HL-60 (cell line): Measurements from ENCODE around the gene UPP1.
A peak's percentile ranks its signal among the peaks of the same experiment; 100 is the strongest.

ENCODE experiments used
- DNase-seq, 2 experiments: peaks; one replicate each; pipeline ENCODE4 v3.0.0-alpha.2; 2010 to 2020; ENCODE audit warnings: low read depth in 1 of 2, low spot score in 1 of 2
- H3K27ac ChIP-seq: fragments of 250-450 bp; sonication (Bioruptor Pico); replicated peaks from 2 replicates; pipeline ENCODE4 v1.5.1; 2020; ENCODE audit warnings: mild to moderate bottlenecking, moderate library complexity
- H3K27me3 ChIP-seq: fragments of 250-450 bp; sonication (Bioruptor Pico); 2 replicates; pipeline ENCODE4 v1.5.1; 2021; ENCODE audit warnings: mild to moderate bottlenecking, moderate library complexity; ENCODE audit not compliant: insufficient read depth, poor library complexity, severe bottlenecking
- H3K4me3 ChIP-seq: replicated peaks from 2 replicates; pipeline ENCODE4 v1.5.1; 2011; ENCODE audit warnings: mild to moderate bottlenecking, control low read depth, low read length; ENCODE audit not compliant: insufficient read depth
- CTCF ChIP-seq: IDR thresholded peaks from one replicate; pipeline ENCODE4 v1.5.1; 2011; ENCODE audit warnings: low read length, control low read depth, inconsistent platforms; ENCODE audit not compliant: insufficient read depth
- GABPA ChIP-seq: IDR thresholded peaks from 2 replicates; pipeline ENCODE4 v1.6.1; 2012; ENCODE audit warnings: low read depth
- POLR2AphosphoS5 ChIP-seq: IDR thresholded peaks from 2 replicates; pipeline ENCODE4 v1.6.1; 2012; ENCODE audit warnings: low read depth
- REST ChIP-seq: IDR thresholded peaks from 2 replicates; pipeline ENCODE4 v1.6.1; 2012; ENCODE audit warnings: low read depth; ENCODE audit not compliant: insufficient replicate concordance
- SPI1 ChIP-seq: IDR thresholded peaks from 2 replicates; pipeline ENCODE4 v1.6.1; 2012; ENCODE audit warnings: low read depth, mild to moderate bottlenecking, borderline replicate concordance

UPP1 gene

GRCh38 chr7:48108959-48109847 is 20.1 kb downstream of the UPP1 start:
- H3K27ac ChIP-seq: no peak overlapping the region
- H3K27me3 ChIP-seq: no peaks in the 10 kb centered on the region
- H3K4me3 ChIP-seq: no peak overlapping the region
- TF ChIP-seq GABPA (no peak), REST (no peak), POLR2AphosphoS5 (no peak), CTCF (no peak), SPI1 (no peak)
- no peak for DNase-seq

- H3K27me3 ChIP-seq: no peaks in the 10 kb centered on the region
- peak in 1 of 2 experiments; percentile 69 for DNase-seq
- TF ChIP-seq CTCF (peak; percentile 98), POLR2AphosphoS5 (no peak)
- H3K27ac ChIP-seq: no peak overlapping the region
- H3K4me3 ChIP-seq: no peak overlapping the region
These were observed 21.0 kb downstream of the UPP1 start for GRCh38 chr7:48109848-48110663.

GRCh38 chr7:48110868-48111267 is 21.8 kb downstream of the UPP1 start:
- H3K27me3 ChIP-seq: no peaks in the 10 kb centered on the region
- no peak overlapping the region for H3K27ac ChIP-seq
- no peak overlapping the region for H3K4me3 ChIP-seq
- TF ChIP-seq CTCF (no peak), SPI1 (no peak), REST (no peak), POLR2AphosphoS5 (no peak), GABPA (no peak)
- DNase-seq: no peak
